GM12873 (cell line): Measurements from ENCODE around the gene DCAF6.

Experiments used
- CTCF ChIP-seq: IDR thresholded peaks from 2 replicates; pipeline ENCODE4 v1.5.1; 2012; ENCODE audit warnings: low read depth, mild to moderate bottlenecking, moderate library complexity, low read length, control low read depth; ENCODE audit not compliant: insufficient read depth; ENCODE audit errors: missing control alignments

Gene DCAF6

GRCh38 chr1:168105846-168106245 lies 169.4 kb downstream of the DCAF6 start:
- no peak for TF ChIP-seq CTCF

- TF ChIP-seq CTCF: no peak
These were observed 169.8 kb downstream of the DCAF6 start for GRCh38 chr1:168106274-168106673.

- no peak for TF ChIP-seq CTCF
These were observed 174.5 kb downstream of the DCAF6 start for GRCh38 chr1:168110896-168111545.

GRCh38 chr1:168112673-168113305 lies 176.3 kb downstream of the DCAF6 start:
- no peak for TF ChIP-seq CTCF

DNA sequence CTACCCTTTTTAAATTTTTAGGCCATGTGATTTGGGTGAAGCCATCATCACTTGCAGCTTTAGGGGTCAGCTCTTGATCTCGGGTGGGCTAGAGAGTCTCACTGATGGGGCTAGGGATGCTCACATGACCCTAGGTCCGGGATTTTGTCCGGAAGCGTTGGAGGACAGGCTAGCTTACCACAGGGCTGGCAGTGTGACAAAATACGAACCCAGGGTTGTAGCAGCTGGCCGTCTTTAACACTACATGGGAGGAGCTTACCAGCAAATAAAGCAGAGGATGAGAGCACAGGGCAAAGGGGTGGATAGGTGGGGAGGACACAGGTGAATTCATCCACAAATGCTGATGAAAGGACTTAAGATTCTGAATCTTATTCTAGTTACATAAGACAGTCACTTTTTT lies 178.4 kb downstream of the DCAF6 start:
- TF ChIP-seq CTCF: no peak

- no peak for TF ChIP-seq CTCF
These were observed 179.9 kb downstream of the DCAF6 start for GRCh38 chr1:168116327-168116799.

DNA sequence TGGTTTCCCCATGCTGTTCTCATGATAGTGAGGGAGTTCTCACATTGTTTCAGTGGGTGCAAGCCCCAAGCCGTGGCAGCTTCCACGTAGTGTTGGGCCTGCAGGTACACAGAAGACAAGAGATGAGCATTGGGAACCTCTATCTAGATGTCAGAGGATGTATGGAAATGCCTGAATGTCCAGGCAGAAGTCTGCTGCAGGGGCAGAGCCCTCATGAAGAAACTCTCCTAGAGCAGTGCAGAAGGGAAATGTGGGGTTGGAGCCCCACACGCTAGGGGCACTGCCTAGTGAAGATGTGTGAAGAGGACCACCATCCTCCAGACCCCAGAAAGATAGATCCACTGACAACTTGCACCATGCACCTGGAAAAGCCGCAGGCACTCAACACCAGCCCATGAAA lies 183.3 kb downstream of the DCAF6 start:
- TF ChIP-seq CTCF: no peak
